ENCODE measurements around the gene MORN5.

Gene MORN5

DNA sequence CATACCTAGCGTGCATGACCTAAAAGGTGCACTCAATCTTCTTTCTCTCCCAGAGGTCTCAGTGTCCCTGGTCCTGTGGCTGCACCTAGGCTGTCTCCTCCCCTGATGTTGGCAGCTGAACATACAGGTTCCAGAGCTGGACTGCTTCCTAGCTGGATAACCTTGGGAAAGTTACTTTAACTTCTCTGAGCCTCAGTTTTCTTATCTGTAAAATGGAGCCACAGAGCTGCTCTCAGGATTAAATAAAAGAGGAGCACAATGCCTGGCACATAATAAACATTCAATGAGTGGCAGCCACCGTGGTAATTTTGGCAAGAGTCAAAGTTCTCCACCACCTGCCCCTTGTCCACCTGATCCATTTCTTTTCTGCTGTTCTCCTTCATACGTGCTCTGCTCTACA is 14.0 kb downstream of the MORN5 start:
- TF ChIP-seq, protein P1, sequence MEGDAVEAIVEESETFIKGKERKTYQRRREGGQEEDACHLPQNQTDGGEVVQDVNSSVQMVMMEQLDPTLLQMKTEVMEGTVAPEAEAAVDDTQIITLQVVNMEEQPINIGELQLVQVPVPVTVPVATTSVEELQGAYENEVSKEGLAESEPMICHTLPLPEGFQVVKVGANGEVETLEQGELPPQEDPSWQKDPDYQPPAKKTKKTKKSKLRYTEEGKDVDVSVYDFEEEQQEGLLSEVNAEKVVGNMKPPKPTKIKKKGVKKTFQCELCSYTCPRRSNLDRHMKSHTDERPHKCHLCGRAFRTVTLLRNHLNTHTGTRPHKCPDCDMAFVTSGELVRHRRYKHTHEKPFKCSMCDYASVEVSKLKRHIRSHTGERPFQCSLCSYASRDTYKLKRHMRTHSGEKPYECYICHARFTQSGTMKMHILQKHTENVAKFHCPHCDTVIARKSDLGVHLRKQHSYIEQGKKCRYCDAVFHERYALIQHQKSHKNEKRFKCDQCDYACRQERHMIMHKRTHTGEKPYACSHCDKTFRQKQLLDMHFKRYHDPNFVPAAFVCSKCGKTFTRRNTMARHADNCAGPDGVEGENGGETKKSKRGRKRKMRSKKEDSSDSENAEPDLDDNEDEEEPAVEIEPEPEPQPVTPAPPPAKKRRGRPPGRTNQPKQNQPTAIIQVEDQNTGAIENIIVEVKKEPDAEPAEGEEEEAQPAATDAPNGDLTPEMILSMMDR (IDR thresholded peaks at IDR 0.05; ENCODE audit: extremely low read depth, insufficient read depth, missing control alignments) = no peak
- in situ Hi-C loops (cut with MboI; ENCODE audit: low pct_unique_long_range_greater_than_20kb, low sequenced_read_pairs, unreplicated experiment) = no loop called here
- DNase-seq (ENCODE audit: low spot score) = no peak

DNA sequence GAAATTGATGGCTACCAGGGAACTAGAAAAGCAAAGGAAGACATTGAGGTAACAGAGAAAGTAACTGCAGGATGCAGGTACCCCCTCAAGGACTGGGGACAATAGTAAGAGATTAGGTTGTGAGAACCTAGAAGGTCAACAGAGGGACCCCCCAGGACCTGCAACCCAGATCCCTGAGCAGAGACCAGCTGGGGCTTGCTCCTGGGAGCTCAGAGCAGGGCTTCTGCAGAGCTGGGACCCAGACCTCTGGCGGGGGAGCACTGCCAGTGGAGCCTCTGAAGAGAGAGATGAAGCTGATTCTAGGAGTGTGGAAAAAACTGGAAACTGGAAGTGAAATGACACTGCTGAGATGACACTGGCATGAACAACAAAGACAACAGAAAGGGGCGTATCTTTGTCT is 17.2 kb downstream of the MORN5 start:
- DNase-seq (ENCODE audit: low spot score) = no peak
- in situ Hi-C loops (cut with MboI; ENCODE audit: low pct_unique_long_range_greater_than_20kb, low sequenced_read_pairs, unreplicated experiment) = no loop called here
- TF ChIP-seq, protein P1 (IDR thresholded peaks at IDR 0.05; ENCODE audit: extremely low read depth, insufficient read depth, missing control alignments) = no peak

DNA sequence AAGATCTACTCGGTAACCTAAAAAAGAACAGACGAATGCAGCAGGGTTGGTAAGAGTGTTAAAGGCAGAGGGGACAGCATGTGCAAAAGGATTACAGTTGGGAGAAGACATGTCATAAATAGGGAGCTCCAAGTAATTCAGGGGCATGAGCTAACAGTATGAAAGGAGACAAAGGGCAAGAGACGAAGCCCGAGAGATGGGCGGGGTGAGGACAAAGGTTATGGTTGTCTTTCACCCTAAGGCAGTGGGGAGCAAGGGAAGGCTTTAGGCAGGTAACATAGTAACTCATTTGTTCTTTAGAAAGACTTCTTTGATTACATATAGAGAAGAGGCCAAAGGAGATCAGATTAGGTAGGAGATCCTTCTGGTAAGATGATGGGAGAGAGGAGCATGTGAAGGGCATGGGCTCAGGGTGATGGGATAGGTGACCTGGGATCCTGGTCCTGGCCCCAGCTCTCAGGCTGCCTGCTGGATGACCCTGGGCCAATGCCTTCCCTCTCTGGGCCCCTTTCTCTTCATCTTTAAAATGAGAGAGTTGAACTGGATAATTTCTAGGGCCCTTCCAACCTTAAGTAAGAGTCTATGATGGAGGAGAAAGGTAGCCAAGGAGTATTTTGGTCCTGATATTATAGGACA is 19.5 kb downstream of the MORN5 start:
- no peak for DNase-seq (ENCODE audit: low spot score)
- in situ Hi-C loops (cut with MboI; ENCODE audit: low pct_unique_long_range_greater_than_20kb, low sequenced_read_pairs, unreplicated experiment) = no loop called here
- TF ChIP-seq, protein P1 (IDR thresholded peaks at IDR 0.05; ENCODE audit: extremely low read depth, insufficient read depth, missing control alignments) = no peak

DNA sequence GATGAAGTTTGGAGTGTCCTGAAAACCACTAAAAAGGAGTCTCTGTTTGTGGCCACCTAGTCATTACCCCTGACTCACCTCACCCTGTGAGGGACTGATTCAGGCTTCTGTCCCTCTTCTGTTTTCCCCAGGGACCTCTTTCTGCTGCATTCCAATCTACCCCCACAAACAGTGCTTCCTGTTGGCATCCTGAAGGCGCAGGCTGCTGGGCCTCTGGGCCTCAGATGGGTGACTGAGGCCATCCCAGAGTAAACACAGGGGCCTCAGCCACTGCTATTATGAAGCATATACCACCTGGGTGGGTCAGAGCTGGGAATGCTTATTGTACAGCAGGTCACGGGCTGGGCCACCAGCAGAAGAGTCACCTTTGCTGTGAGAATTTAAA is 20.0 kb downstream of the MORN5 start:
- in situ Hi-C loops (cut with MboI; ENCODE audit: low pct_unique_long_range_greater_than_20kb, low sequenced_read_pairs, unreplicated experiment) = no loop called here
- TF ChIP-seq, protein P1 (IDR thresholded peaks at IDR 0.05; ENCODE audit: extremely low read depth, insufficient read depth, missing control alignments) = no peak
- no peak for DNase-seq (ENCODE audit: low spot score)

DNA sequence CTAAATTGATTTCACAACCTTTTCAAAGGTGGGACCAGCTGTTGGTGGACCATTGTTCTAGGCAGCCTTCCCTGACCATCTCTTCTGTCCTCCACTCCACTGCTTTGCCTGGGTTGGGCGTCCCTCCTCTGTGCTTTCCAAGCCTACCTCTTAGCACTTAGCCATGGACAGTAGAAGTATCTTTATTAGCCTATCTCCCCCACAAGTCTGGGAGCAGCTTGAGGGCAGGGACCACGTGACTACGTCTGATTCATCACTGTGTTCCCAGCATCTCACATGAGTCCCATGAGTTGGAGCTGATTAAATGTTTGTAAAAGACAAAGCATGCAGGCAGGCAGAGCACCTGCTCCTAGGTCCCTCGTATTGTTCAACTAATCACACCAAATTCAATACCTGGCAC is 20.9 kb downstream of the MORN5 start:
- in situ Hi-C loops (cut with MboI; ENCODE audit: low pct_unique_long_range_greater_than_20kb, low sequenced_read_pairs, unreplicated experiment) = no loop called here
- DNase-seq (ENCODE audit: low spot score) = no peak
- TF ChIP-seq, protein P1 (IDR thresholded peaks at IDR 0.05; ENCODE audit: extremely low read depth, insufficient read depth, missing control alignments) = no peak

DNA sequence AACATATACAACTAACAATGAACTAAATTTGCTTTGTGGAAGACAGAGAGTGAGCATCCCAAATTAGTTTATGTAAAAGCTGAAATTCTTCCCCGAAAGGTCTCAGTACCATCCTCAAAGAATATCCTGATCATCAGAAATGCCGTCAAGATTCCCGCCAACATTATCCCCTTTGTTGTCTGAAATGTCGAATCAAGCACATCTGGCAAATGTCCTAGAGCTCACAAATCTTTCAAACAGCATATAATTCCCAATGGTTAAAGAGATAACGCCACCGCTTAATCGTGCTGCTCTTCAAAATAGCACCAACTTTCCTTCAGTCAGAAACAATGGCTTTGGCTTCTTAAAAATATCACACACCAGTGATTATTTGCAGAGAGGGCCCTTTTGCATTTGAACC is 23.8 kb downstream of the MORN5 start:
- TF ChIP-seq, protein P1 (IDR thresholded peaks at IDR 0.05; ENCODE audit: extremely low read depth, insufficient read depth, missing control alignments) = no peak
- no peak for DNase-seq (ENCODE audit: low spot score)
- in situ Hi-C loops (cut with MboI; ENCODE audit: low pct_unique_long_range_greater_than_20kb, low sequenced_read_pairs, unreplicated experiment) = no loop called here

Data from GM13977 (cell line).